Activated CD8-positive, alpha-beta memory T cell treated with anti-CD3 and anti-CD28 coated beads for 36 hours (primary cell): ENCODE results near the gene RBMS3. TPM values are rescaled to one million over a fixed set of nuclear protein-coding genes. Genes with fewer than 3 reads are reported as not detected.
"Not testable (repeated sequence)": the region's sequence is repeated elsewhere in the genome, so short reads cannot be mapped to it uniquely, and the experiment has no call there.

Source experiments
- CTCF ChIA-PET: fragments of 350-600 bp; sonication (Branson Sonifier 250); formaldehyde crosslinking; loops from one replicate; lab custom pipeline; 2021; ENCODE audit warnings: antibody characterized with exemption; lab: Charles Lee
- POLR2A ChIA-PET: fragments of 350-600 bp; sonication (Branson Sonifier 250); formaldehyde crosslinking; loops from one replicate; lab custom pipeline; 2021; ENCODE audit warnings: antibody characterized with exemption; lab: Charles Lee
- total RNA-seq, 2 experiments: library from RNA; stranded (reverse); gene quantifications; one replicate each; pipeline ENCODE4 v1.2.3, GENCODE V29; 2021

The RBMS3 gene
- total RNA-seq, 2 experiments from 2014 or later, result 0.48 to 0.86 TPM

GRCh38 chr3:29301332-29302019 is 20.6 kb downstream of the RBMS3 start:
- ChIA-PET POLR2A (no interaction called here), CTCF (no interaction called here)

- ChIA-PET POLR2A (no interaction called here), CTCF (no interaction called here)
These were observed 21.7 kb downstream of the RBMS3 start for GRCh38 chr3:29302619-29303018.

DNA sequence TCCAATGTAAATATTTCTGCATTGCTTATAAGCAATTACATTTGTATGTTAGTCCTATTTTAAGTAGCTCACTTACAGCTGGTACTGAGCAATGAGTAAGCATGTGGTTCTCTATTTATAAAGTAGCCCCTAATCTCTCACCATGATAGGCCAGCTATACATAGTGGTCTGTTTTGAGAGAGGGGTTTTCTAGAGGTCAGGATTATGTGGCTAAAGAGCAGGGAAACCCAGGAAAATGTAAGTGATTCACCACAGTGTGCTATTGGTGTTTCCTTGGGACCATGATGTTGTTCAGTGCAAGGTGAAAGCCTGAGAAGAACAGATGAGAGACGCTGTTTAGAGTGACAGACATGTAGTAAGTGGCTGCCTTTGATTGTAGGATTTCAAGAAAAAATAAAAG is 26.4 kb downstream of the RBMS3 start:
- POLR2A ChIA-PET, result no interaction called here

DNA sequence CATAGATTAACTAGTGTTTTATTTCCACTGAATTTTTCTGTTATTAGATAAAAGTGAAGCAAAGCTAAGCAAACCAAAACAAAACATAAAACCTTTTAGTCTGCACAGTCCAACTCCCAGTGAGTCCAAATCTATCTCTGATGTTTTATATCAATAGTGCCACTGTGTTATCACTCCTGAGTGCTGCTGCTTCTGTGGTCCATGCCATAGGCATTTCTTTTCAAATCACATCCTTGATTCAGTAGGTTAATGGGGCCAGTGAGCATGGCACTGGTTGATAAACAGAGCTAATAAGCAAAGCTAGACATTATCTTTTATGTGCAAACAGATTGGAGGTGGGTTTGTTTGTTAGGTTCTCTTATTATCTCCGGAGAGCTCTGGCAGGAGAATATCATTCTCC is 30.0 kb downstream of the RBMS3 start:
- CTCF ChIA-PET, result no interaction called here
- POLR2A ChIA-PET, result no interaction called here

More for the DNA sequence above, 26.4 kb downstream of the RBMS3 start:
- CTCF ChIA-PET, result no interaction called here

- ChIA-PET POLR2A (no interaction called here), CTCF (no interaction called here)
These were observed 30.9 kb downstream of the RBMS3 start for GRCh38 chr3:29311795-29312194.

GRCh38 chr3:29312395-29312794 is 31.5 kb downstream of the RBMS3 start:
- CTCF ChIA-PET, result no interaction called here
- POLR2A ChIA-PET, result no interaction called here

DNA sequence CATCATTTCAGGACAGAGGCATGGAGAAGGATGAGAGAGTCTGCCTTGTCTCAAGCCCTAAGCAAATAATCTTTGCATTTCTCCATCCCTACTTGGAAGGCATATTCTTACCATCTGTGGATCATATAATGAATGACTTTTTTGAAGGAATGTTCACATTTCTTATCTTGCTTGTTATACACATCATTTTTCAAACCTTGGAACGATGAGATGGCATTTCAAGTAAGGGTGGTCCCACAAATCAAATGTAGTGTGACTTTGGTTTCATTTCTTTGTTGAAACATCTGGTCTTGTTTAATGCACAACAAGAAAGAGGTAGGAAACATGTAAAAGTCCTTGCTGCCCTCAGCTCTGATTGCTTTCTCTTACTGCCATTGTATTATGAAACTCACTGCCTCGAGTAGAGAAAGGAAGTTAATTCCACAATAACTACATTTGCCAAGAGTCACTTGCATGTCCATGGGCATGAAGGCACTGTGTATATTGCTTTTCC is 32.1 kb downstream of the RBMS3 start:
- POLR2A ChIA-PET, result no interaction called here
- CTCF ChIA-PET, result no interaction called here

DNA sequence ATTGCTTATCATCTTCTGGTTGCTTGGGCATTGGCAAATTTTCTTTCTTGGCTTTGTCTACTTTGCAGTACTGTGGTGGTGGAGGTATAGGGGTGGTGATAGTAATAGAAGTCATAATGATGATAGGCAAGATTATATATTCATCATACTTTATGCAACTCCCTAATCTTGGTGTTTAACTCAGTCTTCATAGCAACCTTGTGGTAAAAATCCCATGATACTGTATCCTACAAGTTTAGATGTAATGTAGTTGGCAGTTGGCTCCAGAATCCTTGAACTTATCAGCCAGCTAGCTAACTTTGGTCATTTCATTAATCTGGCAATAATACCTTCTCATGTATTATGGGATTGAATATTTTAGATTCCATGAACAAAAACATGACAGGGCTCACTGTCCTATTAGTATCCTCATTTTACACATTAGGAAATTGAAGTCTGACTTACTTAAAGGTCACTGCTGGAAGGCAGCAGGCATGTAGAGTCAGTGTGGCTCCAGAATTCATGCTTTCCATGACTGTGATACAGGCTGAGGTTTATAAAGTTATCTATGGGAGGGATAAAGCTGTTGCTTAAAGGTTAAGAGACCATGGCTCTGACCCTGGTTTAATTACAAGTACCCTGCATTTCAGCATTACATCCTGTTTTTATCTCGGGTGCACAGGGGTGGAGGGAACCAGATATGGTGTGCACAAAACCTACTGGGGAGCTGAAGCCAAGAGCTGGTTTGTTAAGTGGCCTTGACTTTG is 33.3 kb downstream of the RBMS3 start:
- ChIA-PET POLR2A (no interaction called here), CTCF (no interaction called here)

DNA sequence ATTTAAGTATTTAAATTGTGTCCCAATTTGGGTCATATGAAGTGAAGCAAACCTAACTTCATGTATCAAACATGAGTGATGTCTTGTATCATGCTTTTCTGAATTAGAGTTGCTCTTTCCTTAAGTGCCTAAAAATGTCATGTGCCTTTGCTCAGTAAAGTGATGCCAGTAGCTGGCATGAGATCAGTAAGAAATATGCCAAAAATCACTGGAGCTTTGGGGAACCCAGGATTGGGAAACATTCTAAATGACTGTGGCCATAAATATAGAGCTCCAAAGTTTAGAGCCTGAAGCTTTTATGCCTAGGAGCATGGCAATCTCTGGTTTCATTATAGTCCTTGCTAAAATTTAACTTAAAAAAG is 33.8 kb downstream of the RBMS3 start:
- POLR2A ChIA-PET, result no interaction called here

GRCh38 chr3:29317659-29318173 is 36.8 kb downstream of the RBMS3 start:
- CTCF ChIA-PET, result no interaction called here
- POLR2A ChIA-PET, result no interaction called here

More for the DNA sequence above, 33.8 kb downstream of the RBMS3 start:
- CTCF ChIA-PET, result no interaction called here

DNA sequence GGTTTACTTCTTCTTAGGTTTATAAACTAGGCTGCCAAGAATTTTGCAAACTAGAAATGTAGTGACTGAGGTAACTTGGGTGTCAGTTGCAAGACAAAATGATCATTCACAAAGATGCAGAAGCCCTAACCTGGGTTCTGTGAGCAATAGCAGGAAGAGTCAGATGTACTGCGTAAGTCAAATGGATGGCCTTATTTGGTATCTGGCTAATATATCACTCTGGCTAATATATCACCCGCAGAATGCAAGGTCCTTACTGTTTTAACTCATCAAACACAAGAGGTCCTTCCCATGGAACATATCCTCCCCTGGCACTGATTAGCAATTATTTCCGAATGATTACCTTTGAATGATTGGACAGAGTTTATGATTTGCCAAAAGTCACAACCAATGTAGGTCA is 37.4 kb downstream of the RBMS3 start:
- ChIA-PET POLR2A (no interaction called here), CTCF (no interaction called here)

DNA sequence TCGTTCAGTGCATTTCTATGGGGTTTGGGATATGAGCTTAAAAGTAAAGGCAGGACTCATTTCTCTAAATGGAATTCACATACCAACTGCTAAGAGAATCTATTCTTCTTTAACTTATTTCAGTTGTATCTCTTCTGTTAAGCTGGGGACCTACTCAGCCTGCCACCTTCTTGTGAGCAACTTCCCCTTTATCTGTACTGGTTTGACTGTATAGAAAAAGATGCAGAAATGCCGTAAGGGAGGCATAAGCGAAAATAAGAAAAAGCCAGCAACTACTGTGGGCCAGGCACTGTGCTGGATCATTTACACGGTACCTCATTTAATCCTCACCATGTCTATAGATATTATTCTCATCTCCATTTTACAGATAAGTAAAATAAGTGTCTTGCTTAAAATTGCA is 38.4 kb downstream of the RBMS3 start:
- POLR2A ChIA-PET, result no interaction called here
- CTCF ChIA-PET, result no interaction called here

DNA sequence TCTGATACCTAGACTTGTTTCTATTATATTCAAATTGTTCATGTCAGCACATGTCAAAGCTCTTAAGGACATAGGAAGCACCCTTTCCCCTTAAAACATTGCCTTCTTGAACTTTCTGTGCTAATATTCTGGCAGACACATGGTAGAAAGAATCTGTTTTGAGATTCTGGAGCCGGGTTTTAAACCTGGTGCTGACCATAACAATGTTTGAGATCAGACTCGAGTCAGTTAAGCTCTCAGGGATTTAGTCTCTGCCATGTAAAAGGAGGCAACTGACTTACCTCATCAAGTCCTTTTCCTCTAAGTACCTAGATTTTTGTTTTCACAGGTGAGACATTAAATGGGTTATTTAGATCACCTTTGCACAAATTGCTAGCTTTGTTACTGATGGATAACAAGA is 38.9 kb downstream of the RBMS3 start:
- ChIA-PET CTCF (no interaction called here), POLR2A (no interaction called here)

GRCh38 chr3:29322586-29322985 is 41.7 kb downstream of the RBMS3 start:
- ChIA-PET POLR2A (no interaction called here), CTCF (no interaction called here)

- ChIA-PET CTCF (no interaction called here), POLR2A (interaction anchor here (0.7 kb wide), 1 partner anchor 9 kb away, joined by 5 read pairs; no protein-coding TSS in a partner anchor)
These were observed 43.3 kb downstream of the RBMS3 start for GRCh38 chr3:29324180-29324651.

DNA sequence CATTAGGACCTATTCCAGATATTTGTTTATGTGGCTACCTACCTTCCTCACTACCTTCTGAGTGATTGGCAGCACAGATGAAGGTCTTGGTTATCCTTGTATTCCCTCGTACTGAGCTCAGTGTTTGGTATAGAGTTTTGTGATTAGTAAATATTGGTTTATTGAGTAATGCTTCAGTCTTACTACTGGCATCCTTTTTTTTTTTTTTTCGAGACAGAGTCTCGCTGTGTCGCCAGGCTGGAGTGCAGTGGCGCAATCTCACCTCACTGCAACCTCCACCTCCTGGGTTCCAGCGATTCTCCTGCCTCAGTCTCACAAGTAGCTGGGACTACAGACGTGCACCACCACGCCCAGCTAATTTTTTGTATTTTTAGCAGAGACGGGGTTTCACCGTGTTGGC is 45.7 kb downstream of the RBMS3 start:
- POLR2A ChIA-PET, result not testable (repeated sequence)
- CTCF ChIA-PET, result interaction anchor here (0.7 kb wide), 1 partner anchor 577 kb away, joined by 4 read pairs; no protein-coding TSS in a partner anchor

DNA sequence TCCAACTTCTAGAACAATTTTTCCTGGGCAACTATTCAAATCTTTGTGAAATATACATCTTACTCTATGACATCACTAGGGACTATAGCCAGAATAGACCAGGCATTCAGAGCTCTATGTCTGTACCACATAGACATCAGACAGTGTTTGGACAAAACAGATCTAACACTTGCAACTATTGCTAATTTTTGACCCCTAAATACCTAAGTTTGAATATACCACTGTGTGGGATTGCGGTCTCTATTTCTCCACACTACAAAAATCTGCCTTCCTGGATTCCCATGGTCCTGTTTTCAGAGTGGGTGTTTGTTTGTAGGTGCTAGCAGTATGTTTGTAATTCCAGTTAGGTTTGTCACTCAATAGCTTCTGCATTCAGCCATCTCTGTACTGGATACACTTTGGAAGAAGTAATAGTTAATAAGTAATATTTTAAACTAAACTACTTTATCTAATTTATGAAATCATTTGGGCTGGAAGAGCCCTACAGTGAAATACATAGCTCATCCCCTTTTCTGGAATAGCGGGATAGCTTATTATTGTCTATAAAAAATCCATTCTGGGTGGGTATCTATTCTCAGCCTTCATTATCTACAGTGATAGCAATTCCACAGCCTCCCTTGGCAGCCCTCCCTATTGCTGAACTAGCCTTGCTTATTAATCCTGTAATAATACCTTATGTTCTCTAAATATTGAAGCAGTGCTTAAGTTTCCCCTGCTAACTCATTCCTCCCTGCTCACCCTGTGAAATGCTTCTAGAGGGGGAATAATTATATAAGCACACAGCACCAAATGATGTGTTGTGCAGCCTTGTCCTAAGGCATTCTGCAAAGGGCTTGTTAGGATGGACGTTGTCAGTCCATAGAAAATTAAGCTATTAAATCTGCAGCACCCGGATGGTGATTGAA is 49.4 kb downstream of the RBMS3 start:
- CTCF ChIA-PET, result no interaction called here
- POLR2A ChIA-PET, result no interaction called here

GRCh38 chr3:29331035-29331434 is 50.2 kb downstream of the RBMS3 start:
- ChIA-PET CTCF (no interaction called here), POLR2A (no interaction called here)

GRCh38 chr3:29331456-29332194 is 50.8 kb downstream of the RBMS3 start:
- ChIA-PET CTCF (no interaction called here), POLR2A (no interaction called here)
